Endothelial cell of umbilical vein (primary cell): Measurements from ENCODE around the gene REEP3. TPM values are rescaled to one million over a fixed set of nuclear protein-coding genes. Genes with fewer than 3 reads are reported as not detected.

Experiments
- BruUV-seq: library from RNA; stranded (reverse); fragments of 400-500 nt; replicated peaks from 2 replicates; lab custom pipeline; 2021; lab: Mats Ljungman, UMichigan
- CTCF ChIA-PET: fragments of 300-600, 350-600 bp; sonication (Branson Sonifier 250); formaldehyde crosslinking; loops from one replicate; lab custom pipeline; 2021; ENCODE audit warnings: antibody characterized with exemption, inconsistent platforms; lab: Charles Lee
- POLR2A ChIA-PET: fragments of 300-600, 350-600 bp; sonication (Branson Sonifier 250); formaldehyde crosslinking; loops from one replicate; lab custom pipeline; 2021; ENCODE audit warnings: antibody characterized with exemption, inconsistent platforms; lab: Charles Lee
- DNase-seq: peaks from one replicate; pipeline ENCODE4 v3.0.0-alpha.2; 2011; ENCODE audit warnings: low read depth, low spot score
- FAIRE-seq: peaks from 2 replicates; lab custom pipeline; 2011; peaks lifted over from hg19 to GRCh38; lab: Jason Lieb, UNC
- H2AFZ ChIP-seq: 2 replicates; pipeline ENCODE4 v1.6.0; 2012; ENCODE audit warnings: low read depth, low read length, control low read depth, inconsistent platforms
- H3K27ac ChIP-seq: 2 replicates; pipeline ENCODE4 v1.5.1; 2011; ENCODE audit warnings: low read depth, mild to moderate bottlenecking, control low read depth, low read length, moderate library complexity; ENCODE audit not compliant: insufficient read depth
- H3K27me3 ChIP-seq, 2 experiments: 2 replicates each; pipeline versions ENCODE4 v1.6.0 to v1.6.1; 2011; ENCODE audit warnings: low read length in 2 of 2, mixed read lengths in 1 of 2; ENCODE audit not compliant: control insufficient read depth in 2 of 2, insufficient read depth in 2 of 2
- H3K36me3 ChIP-seq, 2 experiments: 2 replicates in 1 of 2; 3 replicates in 1 of 2; pipeline ENCODE4 v1.5.1; 2011; ENCODE audit warnings: low read length in 2 of 2, mild to moderate bottlenecking in 1 of 2, moderate library complexity in 1 of 2; ENCODE audit not compliant: control insufficient read depth in 2 of 2, insufficient read depth in 2 of 2; ENCODE audit errors: extremely low read depth in 1 of 2
- H3K4me1 ChIP-seq: 3 replicates; pipeline ENCODE4 v1.5.1; 2011; ENCODE audit warnings: mild to moderate bottlenecking, low read length; ENCODE audit not compliant: control insufficient read depth, insufficient read depth; ENCODE audit errors: extremely low read depth
- H3K4me2 ChIP-seq: 2 replicates; pipeline ENCODE4 v1.6.1; 2011; ENCODE audit warnings: low read length, control low read depth, mixed read lengths; ENCODE audit not compliant: insufficient read depth
- H3K4me3 ChIP-seq, 3 experiments: fragments of 200-600 bp in 1 of 3; sonication (generic), shearing (Covaris generic) in 1 of 3; replicated peaks in 1 of 3; 2 replicates each; pipeline ENCODE4 v1.5.1; 2011 to 2016; ENCODE audit warnings: control low read depth in 3 of 3, low read length in 3 of 3, mild to moderate bottlenecking in 2 of 3, inconsistent platforms in 1 of 3, low read depth in 1 of 3, moderate library complexity in 1 of 3; ENCODE audit not compliant: insufficient read depth in 1 of 3
- H3K79me2 ChIP-seq: 2 replicates; pipeline ENCODE4 v1.6.0; 2012; ENCODE audit warnings: low read length, inconsistent platforms; ENCODE audit not compliant: control insufficient read depth, insufficient read depth
- H3K9ac ChIP-seq: replicated peaks from 2 replicates; pipeline ENCODE3; 2011; ENCODE audit warnings: low read length, control low read depth; ENCODE audit not compliant: insufficient read depth; ENCODE audit errors: extremely low read depth
- H3K9me1 ChIP-seq: replicated peaks from 3 replicates; pipeline ENCODE4 v1.6.0; 2011; ENCODE audit warnings: mild to moderate bottlenecking, low read length; ENCODE audit not compliant: control insufficient read depth, insufficient read depth; ENCODE audit errors: extremely low read depth
- H3K9me3 ChIP-seq: replicated peaks from 2 replicates; pipeline ENCODE4 v1.5.1; 2012; ENCODE audit warnings: low read length, inconsistent platforms; ENCODE audit not compliant: control insufficient read depth, insufficient read depth
- H4K20me1 ChIP-seq: replicated peaks from 2 replicates; pipeline ENCODE3; 2011; ENCODE audit warnings: mild to moderate bottlenecking, low read length; ENCODE audit not compliant: control insufficient read depth, insufficient read depth; ENCODE audit errors: extremely low read depth
- CTCF ChIP-seq, 2 donors: IDR thresholded peaks; 1 replicate in 1 of 2; 2 replicates in 1 of 2; pipeline ENCODE4 v1.5.1; 2011; ENCODE audit warnings: low read length in 2 of 2, mild to moderate bottlenecking in 2 of 2, moderate library complexity in 2 of 2, control low read depth in 1 of 2, inconsistent platforms in 1 of 2, low read depth in 1 of 2; ENCODE audit not compliant: insufficient read depth in 1 of 2; ENCODE audit errors: extremely low read depth in 1 of 2
- EZH2 ChIP-seq: IDR thresholded peaks from 2 replicates; pipeline ENCODE4 v1.6.1; 2012; ENCODE audit warnings: borderline replicate concordance, low read depth, mild to moderate bottlenecking, moderate library complexity, low read length, inconsistent platforms; ENCODE audit not compliant: severe bottlenecking
- GATA2 ChIP-seq: IDR thresholded peaks from 2 replicates; pipeline ENCODE4 v1.7.0; 2011; ENCODE audit warnings: low read depth, mild to moderate bottlenecking, moderate library complexity, mixed read lengths, low read length; ENCODE audit not compliant: insufficient read length, insufficient read depth
- JUN ChIP-seq: IDR thresholded peaks from 2 replicates; pipeline ENCODE4 v1.6.1; 2011; ENCODE audit warnings: borderline replicate concordance, low read depth; ENCODE audit not compliant: insufficient read length, insufficient read depth
- MAX ChIP-seq: IDR thresholded peaks from 2 replicates; pipeline ENCODE4 v1.6.1; 2011; ENCODE audit not compliant: insufficient read depth, insufficient read length
- MYC ChIP-seq: IDR thresholded peaks from one replicate; pipeline ENCODE4 v1.6.1; 2011; ENCODE audit warnings: mild to moderate bottlenecking, low read depth, low read length
- POLR2A ChIP-seq: IDR thresholded peaks from 2 replicates; pipeline ENCODE4 v1.6.1; 2012; ENCODE audit warnings: low read depth, mild to moderate bottlenecking, control low read depth, low read length
- POLR2AphosphoS5 ChIP-seq: IDR thresholded peaks from 2 replicates; pipeline ENCODE4 v1.6.1; 2012; ENCODE audit warnings: low read depth, mild to moderate bottlenecking, control low read depth, low read length, moderate library complexity; ENCODE audit not compliant: insufficient read depth
- dilution Hi-C: fragments of 300-500 bp; cut with MboI; formaldehyde crosslinking; loops from one replicate; pipeline ENCODE4 v1.15.0; 2019; ENCODE audit warnings: low sequenced_read_pairs; ENCODE audit not compliant: extremely low pct_ligation_motif_present
- intact Hi-C: fragments of 100-400 bp; cut with micrococcal nuclease; formaldehyde crosslinking; loops from one replicate; pipeline ENCODE4 v1.10.0; 2022
- polyA plus RNA-seq, 4 experiments: library from polyadenylated mRNA; depleted of rRNA in 3 of 4; stranded (reverse) in 3 of 4; unstranded in 1 of 4; fragments of >200 nt; gene quantifications; 2 replicates each; pipeline versions ENCODE4 v1.2.1 to v1.2.3, GENCODE V29; 2011 to 2012; ENCODE audit warnings: missing spikeins in 1 of 4
- total RNA-seq: library from RNA; stranded (reverse); gene quantifications from 2 replicates; pipeline ENCODE4 v1.2.3, GENCODE V29; 2021

The REEP3 gene
- total and polyA plus RNA-seq, 2 donors (not counting 3 experiments of a cell fraction or from before 2014, with no cell fraction given): 12.3 to 48.3 TPM

DNA sequence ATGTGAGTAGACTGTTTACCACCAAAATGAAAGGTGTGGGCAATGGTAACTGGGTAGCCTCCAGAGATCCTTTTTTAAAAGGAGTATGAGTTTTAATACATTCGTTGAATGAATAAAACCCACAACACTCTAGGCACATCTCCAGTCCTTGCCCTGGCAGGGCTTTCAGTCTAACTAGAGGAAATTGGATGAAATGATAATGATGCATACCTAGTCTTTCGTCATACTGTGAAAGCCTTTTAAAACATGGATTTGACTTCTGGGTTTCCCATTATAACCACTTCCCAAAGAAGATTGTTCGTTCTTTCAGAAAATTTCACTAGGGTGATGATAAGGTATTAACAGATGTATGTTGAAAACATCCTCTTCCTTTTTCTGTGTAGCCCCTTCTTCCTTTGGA, 110.8 kb downstream of the REEP3 start:
- Histone ChIP-seq H3K79me2 (no peaks in the 10 kb centered on the region), H3K4me2 (no peak overlapping the region), H3K9me3 (no peaks in the 10 kb centered on the region), H3K4me3 (no peak overlapping the region), H4K20me1 (no peaks in the 10 kb centered on the region), H2AFZ (no peak overlapping the region), H3K27ac (no peak overlapping the region), H3K36me3 (no peaks in the 10 kb centered on the region), H3K9ac (no peak overlapping the region), H3K4me1 (peaks cover 34% of the 10 kb centered on the region), H3K27me3 (no peaks in the 10 kb centered on the region), H3K9me1 (no peaks in the 10 kb centered on the region)
- CTCF ChIA-PET: interaction anchor here (0.7 to 9.1 kb wide), 8 partner anchors 29 to 465 kb away, joined by 3 to 266 read pairs (median 14); no protein-coding TSS in a partner anchor
- dilution Hi-C loops: loop anchor here (5.0 kb wide), 1 partner anchor 80 kb away; no protein-coding TSS in a partner anchor
- POLR2A ChIA-PET: interaction anchor here (0.6 to 4.1 kb wide), 2 partner anchors 28 to 80 kb away, joined by 3 to 14 read pairs; no protein-coding TSS in a partner anchor
- no peak for DNase-seq
- FAIRE-seq: no peak
- no peak for TF ChIP-seq POLR2AphosphoS5
- no peak for TF ChIP-seq JUN
- TF ChIP-seq POLR2A: no peak
- no peak for TF ChIP-seq MYC
- TF ChIP-seq MAX: no peak
- no peak for TF ChIP-seq GATA2
- no peak for TF ChIP-seq CTCF (IDR thresholded peaks at IDR 0.05; ENCODE audit: extremely low read depth in 1 of 2, insufficient read depth in 1 of 2, low read depth in 1 of 2, low read length in 2 of 2)
- TF ChIP-seq EZH2: no peak
- BruUV-seq: no TSS peak
- intact Hi-C loops: no loop called here
